Parathyroid adenoma (tissue), 2 donors: ENCODE measurements around the gene MYO9A.

Experiments used
- H2AFZ ChIP-seq: fragments of 300-600 bp; sonication (generic); one replicate; pipeline ENCODE4 v1.7.0; 2017; ENCODE audit warnings: antibody characterized with exemption, mild to moderate bottlenecking
- H3K27ac ChIP-seq: fragments of 300-600 bp; sonication (generic); one replicate; pipeline ENCODE4 v1.7.0; 2017
- H3K27me3 ChIP-seq: fragments of 300-600 bp; sonication (generic); one replicate; pipeline ENCODE4 v1.7.0; 2017; ENCODE audit warnings: low read length; ENCODE audit not compliant: control insufficient read depth, insufficient read depth
- H3K36me3 ChIP-seq: fragments of 300-600 bp; sonication (generic); one replicate; pipeline ENCODE4 v1.7.0; 2017; ENCODE audit warnings: low read length; ENCODE audit not compliant: control insufficient read depth, insufficient read depth
- H3K4me1 ChIP-seq: fragments of 300-600 bp; sonication (generic); one replicate; pipeline ENCODE4 v1.7.0; 2017; ENCODE audit warnings: control low read depth
- H3K4me2 ChIP-seq: fragments of 300-600 bp; sonication (generic); one replicate; pipeline ENCODE4 v1.7.0; 2017; ENCODE audit warnings: low read length
- H3K4me3 ChIP-seq: fragments of 300-600 bp; sonication (generic); one replicate; pipeline ENCODE4 v1.7.0; 2017; ENCODE audit warnings: low read depth, low read length
- H3K79me2 ChIP-seq: fragments of 300-600 bp; sonication (generic); one replicate; pipeline ENCODE4 v1.7.0; 2017; ENCODE audit warnings: control low read depth
- H3K9ac ChIP-seq: fragments of 300-600 bp; sonication (generic); one replicate; pipeline ENCODE4 v1.7.0; 2017; ENCODE audit warnings: mild to moderate bottlenecking
- H3K9me3 ChIP-seq: fragments of 300-600 bp; sonication (generic); one replicate; pipeline ENCODE4 v1.7.0; 2017; ENCODE audit warnings: low read length; ENCODE audit not compliant: control insufficient read depth
- TF ChIP-seq, protein P1 (sequence below): fragments of 300-600 bp; sonication (generic); IDR thresholded peaks from one replicate; pipeline ENCODE4 v1.7.0; 2017; ENCODE audit warnings: antibody characterized with exemption, mild to moderate bottlenecking
- donor health status: primary hyperparathyroidism.

The MYO9A gene

DNA sequence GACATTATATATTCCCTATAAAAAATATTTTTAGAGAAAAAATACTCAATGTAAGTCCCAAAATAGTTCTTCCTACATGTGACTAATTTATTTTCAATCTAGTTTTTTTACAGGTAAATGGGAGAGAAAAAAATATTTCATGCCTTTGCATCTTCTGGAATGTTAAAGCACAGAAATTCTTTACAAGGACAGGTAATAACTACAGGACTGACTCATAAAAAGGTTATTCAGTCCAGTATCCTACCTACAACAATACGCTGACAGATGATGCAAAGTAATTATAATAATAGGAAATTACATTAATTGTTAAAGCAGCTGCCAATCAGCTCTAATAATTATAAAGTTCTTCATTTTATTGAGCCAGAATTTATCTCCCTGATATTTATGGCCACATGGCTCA lies 147.5 kb downstream of the MYO9A start:
- no peaks in the 10 kb centered on the region for H3K27me3 ChIP-seq
- H3K27ac ChIP-seq, result no peak overlapping the region
- H3K79me2 ChIP-seq, result no peaks in the 10 kb centered on the region
- no peaks in the 10 kb centered on the region for H3K9me3 ChIP-seq
- H3K4me1 ChIP-seq, result no peaks in the 10 kb centered on the region
- no peak overlapping the region for H3K9ac ChIP-seq
- H3K36me3 ChIP-seq, result no peaks in the 10 kb centered on the region
- no peak overlapping the region for H2AFZ ChIP-seq
- no peak overlapping the region for H3K4me3 ChIP-seq
- TF ChIP-seq, protein P1, sequence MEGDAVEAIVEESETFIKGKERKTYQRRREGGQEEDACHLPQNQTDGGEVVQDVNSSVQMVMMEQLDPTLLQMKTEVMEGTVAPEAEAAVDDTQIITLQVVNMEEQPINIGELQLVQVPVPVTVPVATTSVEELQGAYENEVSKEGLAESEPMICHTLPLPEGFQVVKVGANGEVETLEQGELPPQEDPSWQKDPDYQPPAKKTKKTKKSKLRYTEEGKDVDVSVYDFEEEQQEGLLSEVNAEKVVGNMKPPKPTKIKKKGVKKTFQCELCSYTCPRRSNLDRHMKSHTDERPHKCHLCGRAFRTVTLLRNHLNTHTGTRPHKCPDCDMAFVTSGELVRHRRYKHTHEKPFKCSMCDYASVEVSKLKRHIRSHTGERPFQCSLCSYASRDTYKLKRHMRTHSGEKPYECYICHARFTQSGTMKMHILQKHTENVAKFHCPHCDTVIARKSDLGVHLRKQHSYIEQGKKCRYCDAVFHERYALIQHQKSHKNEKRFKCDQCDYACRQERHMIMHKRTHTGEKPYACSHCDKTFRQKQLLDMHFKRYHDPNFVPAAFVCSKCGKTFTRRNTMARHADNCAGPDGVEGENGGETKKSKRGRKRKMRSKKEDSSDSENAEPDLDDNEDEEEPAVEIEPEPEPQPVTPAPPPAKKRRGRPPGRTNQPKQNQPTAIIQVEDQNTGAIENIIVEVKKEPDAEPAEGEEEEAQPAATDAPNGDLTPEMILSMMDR, result no peak
- H3K4me2 ChIP-seq, result no peak overlapping the region

DNA sequence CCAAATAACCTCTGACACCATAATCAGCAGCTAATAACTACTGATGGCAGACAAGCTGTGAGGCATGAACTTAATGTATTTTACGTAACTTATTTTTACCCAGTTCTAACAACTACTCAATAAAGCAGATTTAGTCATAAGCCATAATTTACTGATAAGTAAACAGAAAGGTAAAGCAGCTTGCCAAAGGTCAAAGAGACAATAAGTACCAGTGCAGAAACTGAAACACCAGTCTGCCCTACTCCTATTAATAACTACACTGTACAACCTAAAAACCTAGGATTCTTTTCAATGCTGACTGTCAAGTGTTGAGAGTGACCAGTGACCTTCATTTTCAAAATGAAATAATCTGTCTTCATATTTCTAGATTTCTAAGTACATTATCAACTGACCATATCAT lies 155.4 kb downstream of the MYO9A start:
- Histone ChIP-seq H3K4me2 (no peak overlapping the region), H3K4me3 (no peak overlapping the region), H3K79me2 (no peaks in the 10 kb centered on the region), H3K4me1 (no peaks in the 10 kb centered on the region), H3K27me3 (no peaks in the 10 kb centered on the region), H3K9me3 (no peaks in the 10 kb centered on the region), H3K9ac (no peak overlapping the region), H3K36me3 (no peaks in the 10 kb centered on the region), H3K27ac (no peak overlapping the region), H2AFZ (no peak overlapping the region)
- TF ChIP-seq, protein P1, result no peak

DNA sequence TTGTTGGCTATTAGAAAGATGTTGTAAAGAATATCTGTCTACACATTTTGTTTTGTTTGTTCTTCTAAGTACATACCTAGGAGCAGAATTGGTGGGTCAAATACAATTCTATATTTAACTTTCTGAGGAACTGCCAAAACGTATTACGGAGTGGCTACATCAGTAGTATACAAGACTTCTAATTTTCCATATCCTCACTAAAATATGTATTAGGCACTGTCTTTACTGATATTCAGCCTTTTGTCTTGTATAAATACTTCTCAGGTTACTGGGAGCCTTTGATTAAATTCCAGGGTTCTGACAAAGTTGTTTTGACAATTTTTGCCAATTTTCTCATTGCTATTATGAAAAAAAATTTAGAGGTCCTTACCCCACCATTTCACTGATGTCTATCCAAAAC lies 160.9 kb downstream of the MYO9A start:
- Histone ChIP-seq H3K9ac (no peak overlapping the region), H3K27me3 (no peaks in the 10 kb centered on the region), H2AFZ (no peak overlapping the region), H3K79me2 (no peaks in the 10 kb centered on the region), H3K36me3 (no peaks in the 10 kb centered on the region), H3K4me1 (no peaks in the 10 kb centered on the region), H3K4me3 (no peak overlapping the region), H3K4me2 (no peak overlapping the region), H3K27ac (no peak overlapping the region), H3K9me3 (no peaks in the 10 kb centered on the region)
- TF ChIP-seq, protein P1, result no peak

DNA sequence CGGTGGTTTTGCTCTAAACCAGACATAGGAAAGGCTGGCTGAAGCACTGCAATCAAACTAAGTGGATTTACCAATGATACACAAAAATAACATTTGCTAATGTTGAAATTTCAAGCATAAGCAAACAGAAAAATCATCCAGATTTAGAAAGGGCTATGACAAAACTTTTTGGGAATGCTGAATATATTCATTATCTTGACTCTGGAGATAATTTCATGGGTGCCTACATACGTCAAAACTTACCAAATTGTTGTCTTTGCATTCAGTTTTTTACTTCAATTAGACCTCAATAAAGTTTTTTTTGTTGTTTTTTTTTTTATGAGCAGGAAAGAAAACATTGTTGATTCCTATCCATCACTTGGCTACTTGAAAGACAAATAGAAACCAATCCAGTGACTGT lies 166.8 kb downstream of the MYO9A start:
- Histone ChIP-seq H3K4me3 (no peak overlapping the region), H3K27ac (no peak overlapping the region), H3K36me3 (no peaks in the 10 kb centered on the region), H3K4me2 (no peak overlapping the region), H3K79me2 (no peaks in the 10 kb centered on the region), H3K9ac (no peak overlapping the region), H3K9me3 (no peaks in the 10 kb centered on the region), H3K4me1 (no peaks in the 10 kb centered on the region), H2AFZ (no peak overlapping the region), H3K27me3 (no peaks in the 10 kb centered on the region)
- TF ChIP-seq, protein P1, result no peak

DNA sequence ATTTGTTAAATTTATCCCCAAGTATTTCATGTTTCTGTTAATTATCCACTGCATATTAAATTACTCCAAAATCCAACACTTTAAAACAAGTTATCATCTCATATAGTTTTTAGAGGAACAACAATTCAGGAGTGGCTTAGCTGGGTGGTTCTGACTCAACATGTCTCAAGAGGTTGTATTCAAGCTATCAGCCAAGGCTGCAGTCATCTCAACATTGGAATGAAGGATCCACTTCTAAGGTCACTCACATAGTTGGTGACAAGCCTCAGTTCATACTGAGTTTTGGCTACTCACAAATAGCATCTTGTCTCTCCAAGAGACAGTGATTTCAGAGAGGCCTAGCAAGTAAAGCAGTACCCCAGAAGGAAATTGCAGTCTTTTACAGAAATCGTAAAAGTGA lies 172.9 kb downstream of the MYO9A start:
- no peaks in the 10 kb centered on the region for H3K79me2 ChIP-seq

More for the DNA sequence above, 172.9 kb downstream of the MYO9A start:
- Histone ChIP-seq H3K4me3 (no peak overlapping the region), H3K36me3 (no peaks in the 10 kb centered on the region), H3K9me3 (no peaks in the 10 kb centered on the region), H3K27ac (no peak overlapping the region), H3K9ac (no peak overlapping the region), H3K4me1 (no peaks in the 10 kb centered on the region), H3K4me2 (no peak overlapping the region), H2AFZ (no peak overlapping the region), H3K27me3 (no peaks in the 10 kb centered on the region)
- TF ChIP-seq, protein P1, result no peak
